ENCODE measurements around the gene DYNC1H1.
"Not testable (repeated sequence)": the region's sequence is repeated elsewhere in the genome, so short reads cannot be mapped to it uniquely, and the experiment has no call there.

Gene DYNC1H1

GRCh38 chr14:102056694-102057442 lies 92.5 kb downstream of the DYNC1H1 start:
- no peak overlapping the region for H3K27ac ChIP-seq
- TF ChIP-seq CTCF (conservative IDR thresholded peaks at IDR 0.05) (no peak), ZFX (IDR thresholded peaks at IDR 0.05) (no peak)

GRCh38 chr14:102057480-102058114 lies 93.2 kb downstream of the DYNC1H1 start:
- H3K27ac ChIP-seq = no peak overlapping the region
- TF ChIP-seq CTCF (conservative IDR thresholded peaks at IDR 0.05) (no peak), ZFX (IDR thresholded peaks at IDR 0.05) (no peak)

DNA sequence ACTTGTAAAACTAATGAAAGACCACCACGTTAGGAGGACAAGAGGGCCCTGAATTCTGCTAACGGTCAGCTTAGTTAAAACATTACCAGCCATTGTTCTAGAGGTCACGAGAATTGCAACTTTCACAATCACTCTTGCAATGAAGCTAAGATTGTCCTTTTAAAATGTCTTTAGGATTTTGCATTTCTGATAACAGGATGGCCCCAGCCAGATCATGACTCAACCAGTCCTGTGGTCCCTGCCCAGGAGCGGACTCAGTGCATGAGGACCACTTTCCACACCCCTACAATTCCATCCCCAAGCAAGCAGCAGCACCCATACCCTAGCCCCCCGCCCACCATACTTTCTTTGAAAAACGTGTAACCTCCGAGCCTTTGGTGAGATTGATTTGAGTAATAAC lies 93.8 kb downstream of the DYNC1H1 start:
- TF ChIP-seq CTCF (conservative IDR thresholded peaks at IDR 0.05) = no peak
- TF ChIP-seq ZFX (IDR thresholded peaks at IDR 0.05) = no peak
- H3K27ac ChIP-seq = no peak overlapping the region

DNA sequence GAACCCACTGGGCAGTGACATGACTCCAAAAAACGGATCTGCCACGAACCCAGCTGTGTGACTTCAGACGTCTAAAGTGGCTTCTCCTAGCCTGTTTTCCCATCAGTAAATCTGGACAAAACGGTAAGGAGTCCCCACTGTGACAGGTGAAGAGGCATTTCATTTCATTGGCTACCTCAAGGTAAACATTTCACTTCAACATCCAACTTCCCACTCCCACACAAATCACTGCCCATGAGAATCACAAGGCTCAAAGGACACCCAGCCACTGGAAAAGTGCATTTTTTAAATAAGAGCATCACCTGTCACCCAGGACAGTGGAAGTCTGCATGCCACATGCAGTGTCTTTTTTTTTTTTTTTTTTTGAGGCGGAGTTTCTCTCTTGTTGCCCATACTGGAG lies 94.6 kb downstream of the DYNC1H1 start:
- H3K27ac ChIP-seq = no peak overlapping the region

DNA sequence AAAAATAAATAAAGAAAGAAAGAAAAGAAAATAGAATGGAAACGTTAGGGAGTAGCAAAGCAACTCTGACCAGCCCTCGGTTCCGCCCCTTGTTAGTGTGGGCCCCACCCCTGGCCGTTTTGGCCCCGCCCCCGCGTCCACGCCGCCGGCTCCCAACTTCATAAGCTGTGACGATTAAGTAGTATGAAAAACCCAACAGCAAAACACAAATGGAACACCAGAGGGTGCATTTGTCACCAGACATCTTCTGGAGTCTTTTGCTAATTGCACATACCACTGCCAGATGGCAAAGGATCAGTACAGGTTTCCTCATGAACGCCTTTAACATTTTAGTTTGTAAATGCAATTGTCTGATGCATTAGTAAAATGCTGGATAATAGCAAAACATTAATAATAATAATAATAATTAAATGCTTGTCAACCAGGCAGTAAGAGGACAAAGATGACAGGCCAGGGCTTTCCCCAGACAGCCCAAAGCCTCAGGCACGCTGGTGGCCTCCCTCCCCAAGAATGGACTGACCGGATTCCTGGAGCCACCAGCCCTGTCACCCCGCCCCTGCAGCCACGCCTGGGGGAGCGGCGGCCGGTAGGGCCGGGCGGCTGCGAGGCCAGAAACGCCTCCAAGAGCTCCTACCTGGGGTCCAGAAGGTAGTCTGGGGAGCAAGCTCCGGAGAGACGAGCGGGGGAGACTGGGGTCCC lies 98.9 kb downstream of the DYNC1H1 start:
- TF ChIP-seq CTCF (conservative IDR thresholded peaks at IDR 0.05) (no peak; the same call in 1 of the 2 replicates), ZFX (IDR thresholded peaks at IDR 0.05) (no peak)
- peak overlapping the region; percentile 28 for H3K27ac ChIP-seq

More for the DNA sequence above, 94.6 kb downstream of the DYNC1H1 start:
- TF ChIP-seq CTCF (conservative IDR thresholded peaks at IDR 0.05) (no peak), ZFX (IDR thresholded peaks at IDR 0.05) (no peak)

- TF ChIP-seq CTCF (conservative IDR thresholded peaks at IDR 0.05) = no peak
- no peak for TF ChIP-seq ZFX (IDR thresholded peaks at IDR 0.05)
- H3K27ac ChIP-seq = peak overlapping the region; percentile 28
Observed at GRCh38 chr14:102063808-102064429, 99.5 kb downstream of the DYNC1H1 start.

- not testable (repeated sequence) for H3K27ac ChIP-seq
Observed at GRCh38 chr14:102064590-102064989, 100.2 kb downstream of the DYNC1H1 start.

All from C4-2B (cell line).